Measurements from ENCODE around the gene ACACB.

DNA sequence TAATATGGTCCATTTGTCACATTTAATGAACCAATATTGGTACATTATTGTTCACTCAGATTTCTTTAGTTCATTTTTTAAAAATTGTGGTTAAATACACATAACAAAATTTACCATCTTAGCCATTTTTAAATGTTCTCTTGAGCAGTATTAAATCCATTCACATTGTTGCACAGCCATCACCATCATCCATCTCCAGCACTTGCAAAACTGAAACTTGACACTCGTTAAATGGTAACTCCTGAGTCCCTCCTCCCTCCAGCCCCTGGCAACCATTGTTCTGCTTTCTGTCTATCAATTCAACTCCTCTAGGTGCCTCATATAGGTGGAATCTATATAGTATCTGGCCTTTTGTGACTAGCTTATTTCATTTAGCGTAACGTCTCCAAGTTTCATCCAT lies 86.4 kb downstream of the ACACB start:
- TF ChIP-seq, protein P1, sequence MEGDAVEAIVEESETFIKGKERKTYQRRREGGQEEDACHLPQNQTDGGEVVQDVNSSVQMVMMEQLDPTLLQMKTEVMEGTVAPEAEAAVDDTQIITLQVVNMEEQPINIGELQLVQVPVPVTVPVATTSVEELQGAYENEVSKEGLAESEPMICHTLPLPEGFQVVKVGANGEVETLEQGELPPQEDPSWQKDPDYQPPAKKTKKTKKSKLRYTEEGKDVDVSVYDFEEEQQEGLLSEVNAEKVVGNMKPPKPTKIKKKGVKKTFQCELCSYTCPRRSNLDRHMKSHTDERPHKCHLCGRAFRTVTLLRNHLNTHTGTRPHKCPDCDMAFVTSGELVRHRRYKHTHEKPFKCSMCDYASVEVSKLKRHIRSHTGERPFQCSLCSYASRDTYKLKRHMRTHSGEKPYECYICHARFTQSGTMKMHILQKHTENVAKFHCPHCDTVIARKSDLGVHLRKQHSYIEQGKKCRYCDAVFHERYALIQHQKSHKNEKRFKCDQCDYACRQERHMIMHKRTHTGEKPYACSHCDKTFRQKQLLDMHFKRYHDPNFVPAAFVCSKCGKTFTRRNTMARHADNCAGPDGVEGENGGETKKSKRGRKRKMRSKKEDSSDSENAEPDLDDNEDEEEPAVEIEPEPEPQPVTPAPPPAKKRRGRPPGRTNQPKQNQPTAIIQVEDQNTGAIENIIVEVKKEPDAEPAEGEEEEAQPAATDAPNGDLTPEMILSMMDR (conservative IDR thresholded peaks at IDR 0.05 in 1 of 2, IDR thresholded peaks at IDR 0.05 in 1 of 2; ENCODE audit: extremely low read depth in 1 of 2, insufficient read depth in 1 of 2, low read depth in 1 of 2, low read length in 2 of 2) = no peak
- TF ChIP-seq EZH2 (IDR thresholded peaks at IDR 0.05; ENCODE audit: borderline replicate concordance, low read length) = no peak
